Measurements from ENCODE around the gene RGS3.
A peak's percentile ranks its signal among the peaks of the same experiment; 100 is the strongest.

Gene RGS3

DNA sequence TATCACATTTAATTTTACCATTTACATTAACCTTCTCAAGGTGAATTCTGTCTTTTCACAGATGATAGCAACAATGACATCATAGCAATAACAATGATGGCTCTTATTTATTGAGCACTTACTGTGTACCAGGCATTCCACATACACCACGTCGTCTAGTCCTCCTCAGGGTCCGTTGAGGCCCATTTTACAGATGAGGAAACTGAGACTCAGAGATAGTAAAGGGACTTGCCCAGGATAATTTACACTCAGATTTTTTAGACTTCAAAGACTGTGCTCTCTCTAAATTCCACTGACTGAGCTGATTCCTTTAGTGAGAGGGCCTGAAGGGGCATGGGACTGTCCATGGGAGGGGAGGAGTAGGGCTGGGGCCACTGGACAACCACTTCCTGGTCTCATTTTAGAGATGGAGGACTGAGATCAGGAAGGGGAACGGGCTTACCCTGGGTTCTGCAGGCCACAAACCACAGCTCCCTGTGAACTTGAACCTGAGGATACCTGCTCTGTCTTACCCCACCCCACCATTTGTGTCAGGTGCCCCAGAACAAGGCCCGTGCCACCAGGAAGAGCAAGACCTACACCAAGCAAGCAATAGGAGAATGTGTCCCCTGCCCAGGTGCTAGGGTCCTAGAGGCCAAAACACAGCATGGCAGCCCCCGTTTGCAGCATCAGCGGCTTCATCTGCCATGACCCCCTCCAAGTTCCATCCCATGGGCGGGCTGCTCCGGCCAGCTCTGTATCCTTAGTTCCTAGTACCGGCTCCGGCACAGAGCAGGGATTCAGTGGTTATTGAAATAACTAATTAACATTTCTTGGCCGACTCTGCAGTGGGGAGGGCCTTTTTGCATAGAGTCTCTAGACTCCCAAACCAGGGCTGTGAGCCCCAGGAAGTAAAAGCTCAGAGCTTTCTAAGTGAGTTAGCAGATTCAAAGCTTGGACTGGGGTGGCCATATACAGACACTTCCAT lies 96.6 kb downstream of the RGS3 start:
- H3K4ac ChIP-seq (ENCODE audit: low read depth in 1 of 2, low read length in 2 of 2): no peak overlapping the region
- peaks cover 21% of the 10 kb centered on the region for H3K4me1 ChIP-seq (ENCODE audit: control insufficient read depth, insufficient read depth, low read depth, low read length)

DNA sequence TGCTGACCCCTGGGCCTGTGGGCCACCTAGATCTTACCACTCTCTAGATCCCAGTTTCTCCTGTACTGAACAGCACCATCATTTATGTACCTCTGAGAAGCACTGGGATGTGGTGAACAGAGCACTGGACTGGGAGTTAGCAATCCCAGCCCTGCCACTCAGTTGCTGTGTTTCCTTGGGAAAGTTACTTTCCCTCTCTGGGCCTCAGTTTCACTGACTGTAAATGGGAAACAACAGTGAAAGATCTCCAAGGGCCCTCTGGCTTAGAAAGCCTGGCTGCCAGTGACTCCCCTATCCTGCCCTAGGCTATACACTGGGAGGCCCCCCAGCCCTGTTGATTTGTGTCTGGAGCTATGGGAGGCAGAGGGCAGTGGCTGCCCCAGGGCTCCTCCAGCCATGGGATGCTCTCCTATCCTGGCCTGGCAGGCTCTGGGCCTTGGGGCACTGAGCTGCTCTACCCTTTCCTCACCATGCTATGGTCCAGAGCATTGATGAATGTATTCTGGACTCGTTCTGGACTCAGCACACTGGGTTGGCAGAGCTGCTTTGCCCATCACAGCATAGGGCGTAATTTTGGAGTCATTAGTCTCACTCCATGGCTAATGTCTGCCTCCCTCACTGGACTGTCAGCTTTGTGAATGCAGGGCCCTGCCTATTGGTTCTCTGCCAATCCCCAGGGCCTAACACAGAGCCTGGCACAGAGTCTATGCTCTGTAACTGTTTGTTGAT lies 99.3 kb downstream of the RGS3 start:
- Histone ChIP-seq H3K14ac (ENCODE audit: low read length in 2 of 2) (no peak overlapping the region), H3K4me3 (ENCODE audit: insufficient read depth in 1 of 2, low read depth in 1 of 2, low read length in 2 of 2) (no peak overlapping the region), H3K79me1 (replicated peaks; ENCODE audit: low read length, poor library complexity, severe bottlenecking) (peaks cover 18% of the 10 kb centered on the region), H2BK5ac (ENCODE audit: low read depth, low read length, poor library complexity, severe bottlenecking) (no peak overlapping the region), H4K91ac (ENCODE audit: low read length) (no peak overlapping the region), H3K9me3 (ENCODE audit: control insufficient read depth, low read length) (no peaks in the 10 kb centered on the region), H3K4me1 (ENCODE audit: control insufficient read depth, insufficient read depth, low read depth, low read length) (peaks cover 37% of the 10 kb centered on the region), H4K8ac (ENCODE audit: low read length) (no peak overlapping the region), H2BK15ac (ENCODE audit: low read depth, poor library complexity, severe bottlenecking) (no peak overlapping the region), H3K4ac (ENCODE audit: low read depth in 1 of 2, low read length in 2 of 2) (no peak overlapping the region), H3K9ac (ENCODE audit: low read length) (no peak overlapping the region), H2BK120ac (ENCODE audit: low read depth, low read length) (no peak overlapping the region), H3K23ac (ENCODE audit: low read length in 2 of 2) (no peak overlapping the region), H2BK12ac (ENCODE audit: low read length in 2 of 2) (peak overlapping the region; percentile 29 to 80), H3K4me2 (ENCODE audit: low read length, poor library complexity, severe bottlenecking) (no peak overlapping the region), H3K27ac (ENCODE audit: low read length, poor library complexity, severe bottlenecking) (no peak overlapping the region), H2AFZ (ENCODE audit: low read depth, low read length) (no peak overlapping the region), H2AK5ac (ENCODE audit: low read length, severe bottlenecking) (peak overlapping the region; percentile 52), H3K36me3 (ENCODE audit: control insufficient read depth in 1 of 2, insufficient read depth in 2 of 2, low read depth in 1 of 2, low read length in 2 of 2) (peaks cover 0 to 5% of the 10 kb centered on the region in 2 experiments), H3K27me3 (ENCODE audit: control insufficient read depth in 1 of 2, insufficient read depth in 1 of 2, low read length in 2 of 2) (no peaks in the 10 kb centered on the region), H3K18ac (ENCODE audit: low read depth in 1 of 2, low read length in 2 of 2) (peak overlapping the region in 1 of 2 experiments; percentile 49)
- DNase-seq: no peak
- WGBS: 96% methylated on average over 2 of the region's 2 CpGs

More for the DNA sequence above, 96.6 kb downstream of the RGS3 start:
- H3K9ac ChIP-seq (ENCODE audit: low read length): no peak overlapping the region
- H3K9me3 ChIP-seq (ENCODE audit: control insufficient read depth, low read length): no peaks in the 10 kb centered on the region
- no peak overlapping the region for H3K14ac ChIP-seq (ENCODE audit: low read length in 2 of 2)
- H2AK5ac ChIP-seq (ENCODE audit: low read length, severe bottlenecking): peak overlapping the region; percentile 20
- no peak overlapping the region for H3K27ac ChIP-seq (ENCODE audit: low read length, poor library complexity, severe bottlenecking)
- no peaks in the 10 kb centered on the region for H3K36me3 ChIP-seq (ENCODE audit: control insufficient read depth in 1 of 2, insufficient read depth in 2 of 2, low read depth in 1 of 2, low read length in 2 of 2)
- WGBS: 93% methylated on average over 12 of the region's 12 CpGs
- H4K91ac ChIP-seq (ENCODE audit: low read length): no peak overlapping the region
- no peak overlapping the region for H3K4me2 ChIP-seq (ENCODE audit: low read length, poor library complexity, severe bottlenecking)
- H3K23ac ChIP-seq (ENCODE audit: low read length in 2 of 2): no peak overlapping the region
- no peak for DNase-seq
- peak overlapping the region in 1 of 2 experiments; percentile 54 for H3K18ac ChIP-seq (ENCODE audit: low read depth in 1 of 2, low read length in 2 of 2)
- no peak overlapping the region for H2AFZ ChIP-seq (ENCODE audit: low read depth, low read length)
- no peak overlapping the region for H2BK120ac ChIP-seq (ENCODE audit: low read depth, low read length)
- peak overlapping the region; percentile 67 to 74 for H2BK12ac ChIP-seq (ENCODE audit: low read length in 2 of 2)
- no peak overlapping the region for H2BK15ac ChIP-seq (ENCODE audit: low read depth, poor library complexity, severe bottlenecking)
- no peak overlapping the region for H3K4me3 ChIP-seq (ENCODE audit: insufficient read depth in 1 of 2, low read depth in 1 of 2, low read length in 2 of 2)
- H3K79me1 ChIP-seq (replicated peaks; ENCODE audit: low read length, poor library complexity, severe bottlenecking): peaks cover 12% of the 10 kb centered on the region
- H2BK5ac ChIP-seq (ENCODE audit: low read depth, low read length, poor library complexity, severe bottlenecking): no peak overlapping the region
- H4K8ac ChIP-seq (ENCODE audit: low read length): no peak overlapping the region
- no peaks in the 10 kb centered on the region for H3K27me3 ChIP-seq (ENCODE audit: control insufficient read depth in 1 of 2, insufficient read depth in 1 of 2, low read length in 2 of 2)

DNA sequence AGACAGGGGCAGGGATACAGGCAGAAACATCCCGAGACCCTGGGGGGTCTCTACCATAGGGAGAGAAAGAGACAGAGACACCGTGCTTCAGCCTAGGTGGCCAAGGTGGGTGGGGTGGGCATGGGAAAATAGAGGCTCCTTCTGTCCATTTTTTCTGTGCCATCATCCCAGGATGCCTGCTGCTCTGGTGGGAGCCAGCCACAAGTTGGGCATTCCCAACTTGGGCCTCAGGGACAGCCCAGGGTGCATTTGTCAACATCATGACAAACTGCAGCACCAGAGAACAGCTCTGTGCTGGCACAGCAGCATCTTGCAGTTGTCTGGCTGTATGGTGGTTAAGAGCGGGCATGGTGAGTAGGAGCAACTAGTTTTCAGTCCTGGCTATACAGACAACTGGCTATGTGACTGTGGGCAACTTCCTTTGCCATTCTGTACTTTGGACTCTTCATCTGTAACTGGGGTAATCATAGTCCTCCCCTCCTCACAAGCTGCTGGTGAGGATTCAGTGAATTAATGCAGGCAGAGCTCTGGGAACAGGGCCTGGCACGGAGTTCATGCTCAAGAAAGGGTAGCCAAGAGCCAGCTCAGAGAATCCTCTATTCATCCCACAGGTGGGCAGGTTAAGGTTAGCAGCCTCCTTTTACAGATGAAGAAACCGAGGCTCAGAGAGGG lies 100.4 kb downstream of the RGS3 start:
- peaks cover 23% of the 10 kb centered on the region for H3K79me1 ChIP-seq (replicated peaks; ENCODE audit: low read length, poor library complexity, severe bottlenecking)
- WGBS: 84% methylated on average over 5 of the region's 5 CpGs
- peaks cover 0 to 2% of the 10 kb centered on the region in 2 experiments for H3K27me3 ChIP-seq (ENCODE audit: control insufficient read depth in 1 of 2, insufficient read depth in 1 of 2, low read length in 2 of 2)

More for the DNA sequence above, 100.4 kb downstream of the RGS3 start:
- Histone ChIP-seq H3K14ac (ENCODE audit: low read length in 2 of 2) (no peak overlapping the region), H3K4me3 (ENCODE audit: insufficient read depth in 1 of 2, low read depth in 1 of 2, low read length in 2 of 2) (peak overlapping the region in 1 of 2 experiments; percentile 83), H2BK12ac (ENCODE audit: low read length in 2 of 2) (peak overlapping the region; percentile 80 to 85), H2BK15ac (ENCODE audit: low read depth, poor library complexity, severe bottlenecking) (peak overlapping the region; percentile 20), H4K91ac (ENCODE audit: low read length) (peak overlapping the region; percentile 23), H2BK120ac (ENCODE audit: low read depth, low read length) (peak overlapping the region; percentile 69), H3K27ac (ENCODE audit: low read length, poor library complexity, severe bottlenecking) (peak overlapping the region; percentile 87), H2AFZ (ENCODE audit: low read depth, low read length) (no peak overlapping the region), H3K9me3 (ENCODE audit: control insufficient read depth, low read length) (no peaks in the 10 kb centered on the region), H3K18ac (ENCODE audit: low read depth in 1 of 2, low read length in 2 of 2) (peak overlapping the region in 1 of 2 experiments; percentile 88), H2BK5ac (ENCODE audit: low read depth, low read length, poor library complexity, severe bottlenecking) (no peak overlapping the region), H2AK5ac (ENCODE audit: low read length, severe bottlenecking) (peak overlapping the region; percentile 21), H4K8ac (ENCODE audit: low read length) (no peak overlapping the region), H3K4ac (ENCODE audit: low read depth in 1 of 2, low read length in 2 of 2) (peak overlapping the region in 1 of 2 experiments; percentile 49), H3K4me1 (ENCODE audit: control insufficient read depth, insufficient read depth, low read depth, low read length) (peaks cover 44% of the 10 kb centered on the region), H3K23ac (ENCODE audit: low read length in 2 of 2) (no peak overlapping the region), H3K36me3 (ENCODE audit: control insufficient read depth in 1 of 2, insufficient read depth in 2 of 2, low read depth in 1 of 2, low read length in 2 of 2) (peaks cover 0 to 10% of the 10 kb centered on the region in 2 experiments), H3K4me2 (ENCODE audit: low read length, poor library complexity, severe bottlenecking) (no peak overlapping the region), H3K9ac (ENCODE audit: low read length) (peak overlapping the region; percentile 84)
- DNase-seq: no peak

All from mesenchymal stem cell (in vitro differentiated cells and primary cell).